ENCODE data around the gene ADD3.

DNA sequence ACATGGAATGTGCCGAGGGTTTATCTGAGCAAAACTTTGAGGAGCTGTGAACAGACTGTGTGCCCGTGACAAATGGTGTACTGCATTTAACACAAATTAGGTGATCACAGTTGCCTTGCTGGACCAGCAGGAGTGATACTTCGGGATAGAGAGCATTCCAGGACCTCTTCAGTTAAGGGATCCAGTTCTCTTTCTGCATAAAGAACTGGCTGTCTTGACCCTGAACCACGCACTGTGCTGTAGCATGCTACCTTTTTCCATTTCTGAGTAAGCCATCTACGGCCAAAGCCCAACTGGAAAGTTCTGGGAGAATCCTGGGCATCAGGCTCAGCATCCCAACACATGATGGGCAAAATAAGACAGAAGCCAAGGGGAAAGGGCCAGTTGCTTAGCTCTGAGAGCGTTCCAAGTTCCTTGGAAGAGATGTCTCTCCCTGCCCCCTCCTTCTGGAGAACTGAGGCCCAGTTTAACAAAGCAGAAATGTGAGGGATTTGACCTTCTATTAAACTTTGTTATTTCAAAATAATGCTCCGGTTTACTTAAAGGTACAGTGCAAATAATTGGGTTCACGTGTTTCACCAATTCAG is 37.9 kb upstream of the ADD3 start:
- TF ChIP-seq, protein P1, sequence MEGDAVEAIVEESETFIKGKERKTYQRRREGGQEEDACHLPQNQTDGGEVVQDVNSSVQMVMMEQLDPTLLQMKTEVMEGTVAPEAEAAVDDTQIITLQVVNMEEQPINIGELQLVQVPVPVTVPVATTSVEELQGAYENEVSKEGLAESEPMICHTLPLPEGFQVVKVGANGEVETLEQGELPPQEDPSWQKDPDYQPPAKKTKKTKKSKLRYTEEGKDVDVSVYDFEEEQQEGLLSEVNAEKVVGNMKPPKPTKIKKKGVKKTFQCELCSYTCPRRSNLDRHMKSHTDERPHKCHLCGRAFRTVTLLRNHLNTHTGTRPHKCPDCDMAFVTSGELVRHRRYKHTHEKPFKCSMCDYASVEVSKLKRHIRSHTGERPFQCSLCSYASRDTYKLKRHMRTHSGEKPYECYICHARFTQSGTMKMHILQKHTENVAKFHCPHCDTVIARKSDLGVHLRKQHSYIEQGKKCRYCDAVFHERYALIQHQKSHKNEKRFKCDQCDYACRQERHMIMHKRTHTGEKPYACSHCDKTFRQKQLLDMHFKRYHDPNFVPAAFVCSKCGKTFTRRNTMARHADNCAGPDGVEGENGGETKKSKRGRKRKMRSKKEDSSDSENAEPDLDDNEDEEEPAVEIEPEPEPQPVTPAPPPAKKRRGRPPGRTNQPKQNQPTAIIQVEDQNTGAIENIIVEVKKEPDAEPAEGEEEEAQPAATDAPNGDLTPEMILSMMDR (IDR thresholded peaks at IDR 0.05; ENCODE audit: extremely low read depth in 1 of 2, insufficient read depth in 1 of 2, low read depth in 1 of 2, low read length in 2 of 2), result no peak
- TF ChIP-seq POLR2A (IDR thresholded peaks at IDR 0.05; ENCODE audit: low read depth, low read length), result no peak
- TF ChIP-seq POLR2AphosphoS5 (IDR thresholded peaks at IDR 0.05; ENCODE audit: insufficient read depth, low read depth, low read length), result no peak
- TF ChIP-seq EZH2 (IDR thresholded peaks at IDR 0.05; ENCODE audit: borderline replicate concordance, low read depth, low read length, severe bottlenecking), result no peak
- TF ChIP-seq JUN (IDR thresholded peaks at IDR 0.05; ENCODE audit: borderline replicate concordance, insufficient read depth, insufficient read length, low read depth), result no peak
- TF ChIP-seq FOS (IDR thresholded peaks at IDR 0.05; ENCODE audit: borderline replicate concordance, insufficient read depth, low read length), result no peak
- no peak for TF ChIP-seq GATA2 (IDR thresholded peaks at IDR 0.05; ENCODE audit: insufficient read depth, insufficient read length, low read depth, low read length)
- TF ChIP-seq MYC (IDR thresholded peaks at IDR 0.05; ENCODE audit: low read depth, low read length), result no peak
- TF ChIP-seq, protein P2, sequence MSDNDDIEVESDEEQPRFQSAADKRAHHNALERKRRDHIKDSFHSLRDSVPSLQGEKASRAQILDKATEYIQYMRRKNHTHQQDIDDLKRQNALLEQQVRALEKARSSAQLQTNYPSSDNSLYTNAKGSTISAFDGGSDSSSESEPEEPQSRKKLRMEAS (IDR thresholded peaks at IDR 0.05; ENCODE audit: insufficient read depth, insufficient read length), result no peak
